ENCODE results near the gene TDO2. TPM values are rescaled to one million over a fixed set of nuclear protein-coding genes. Genes with fewer than 3 reads are reported as not detected.
"Not testable (repeated sequence)": the region's sequence is repeated elsewhere in the genome, so short reads cannot be mapped to it uniquely, and the experiment has no call there.

TDO2 gene
- total RNA-seq, 4 donors from 2014 or later, result not detected

DNA sequence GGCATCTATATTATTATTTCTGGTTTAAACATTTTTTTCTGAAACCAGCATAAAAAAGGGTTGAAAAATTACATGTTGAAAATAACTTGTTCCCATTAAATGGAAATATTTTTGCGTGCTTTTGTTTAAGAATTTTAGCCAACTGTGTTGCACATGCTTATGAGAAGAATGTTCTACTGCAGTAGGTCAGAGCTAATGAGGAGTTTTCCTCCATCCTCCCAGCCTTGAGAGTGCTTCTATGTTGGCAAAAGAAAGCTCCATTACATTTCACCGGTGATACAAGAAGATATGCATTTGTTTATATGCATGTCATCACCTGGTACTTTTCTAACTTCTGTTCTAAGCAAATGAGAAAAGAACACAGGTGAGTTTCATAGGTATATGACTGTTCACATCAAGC lies 13.6 kb upstream of the TDO2 start:
- Histone ChIP-seq H3K36me3 (no peaks in the 10 kb centered on the region), H3K4me1 (peaks cover 0 to 13% (median 0%) of the 10 kb centered on the region in 4 donors), H3K27ac (replicated peaks in 1 of 4) (no peak overlapping the region), H3K4me3 (no peak overlapping the region), H3K27me3 (no peaks in the 10 kb centered on the region), H3K9me3 (no peaks in the 10 kb centered on the region)
- intact Hi-C loops (cut with DNase I), result no loop called here
- TF ChIP-seq POLR2AphosphoS5 (IDR thresholded peaks at IDR 0.05), result no peak
- no peak for TF ChIP-seq POLR2A (IDR thresholded peaks at IDR 0.05; ENCODE audit: low read depth)
- no peak for TF ChIP-seq EP300 (IDR thresholded peaks at IDR 0.05)
- TF ChIP-seq, protein P1, sequence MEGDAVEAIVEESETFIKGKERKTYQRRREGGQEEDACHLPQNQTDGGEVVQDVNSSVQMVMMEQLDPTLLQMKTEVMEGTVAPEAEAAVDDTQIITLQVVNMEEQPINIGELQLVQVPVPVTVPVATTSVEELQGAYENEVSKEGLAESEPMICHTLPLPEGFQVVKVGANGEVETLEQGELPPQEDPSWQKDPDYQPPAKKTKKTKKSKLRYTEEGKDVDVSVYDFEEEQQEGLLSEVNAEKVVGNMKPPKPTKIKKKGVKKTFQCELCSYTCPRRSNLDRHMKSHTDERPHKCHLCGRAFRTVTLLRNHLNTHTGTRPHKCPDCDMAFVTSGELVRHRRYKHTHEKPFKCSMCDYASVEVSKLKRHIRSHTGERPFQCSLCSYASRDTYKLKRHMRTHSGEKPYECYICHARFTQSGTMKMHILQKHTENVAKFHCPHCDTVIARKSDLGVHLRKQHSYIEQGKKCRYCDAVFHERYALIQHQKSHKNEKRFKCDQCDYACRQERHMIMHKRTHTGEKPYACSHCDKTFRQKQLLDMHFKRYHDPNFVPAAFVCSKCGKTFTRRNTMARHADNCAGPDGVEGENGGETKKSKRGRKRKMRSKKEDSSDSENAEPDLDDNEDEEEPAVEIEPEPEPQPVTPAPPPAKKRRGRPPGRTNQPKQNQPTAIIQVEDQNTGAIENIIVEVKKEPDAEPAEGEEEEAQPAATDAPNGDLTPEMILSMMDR (IDR thresholded peaks at IDR 0.05), result no peak
- DNase-seq (ENCODE audit: extremely low spot score), result no peak
- WGBS, result 75% methylated on average over 2 of the region's 2 CpGs

DNA sequence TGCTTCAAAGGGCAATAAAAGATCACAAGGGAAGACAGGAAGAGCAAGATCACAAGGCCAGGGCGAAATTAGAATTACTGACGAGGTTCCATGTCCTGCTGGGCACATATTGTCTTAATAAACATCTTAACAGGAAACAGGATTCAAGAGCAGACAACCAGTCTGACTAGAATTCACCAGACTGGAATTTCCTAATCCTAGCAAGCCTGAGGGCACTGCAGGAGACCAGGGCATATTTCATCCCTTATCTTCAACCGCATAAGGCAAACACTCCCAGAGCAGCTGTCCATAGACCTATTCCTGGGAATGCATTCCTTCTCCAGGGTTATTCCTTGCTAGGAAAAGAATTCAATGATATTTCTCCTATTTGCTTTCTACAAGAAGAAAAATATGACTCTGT lies 12.4 kb upstream of the TDO2 start:
- Histone ChIP-seq H3K27me3 (no peaks in the 10 kb centered on the region), H3K9me3 (no peaks in the 10 kb centered on the region), H3K27ac (replicated peaks in 1 of 4) (no peak overlapping the region), H3K4me1 (peaks cover 0 to 13% (median 0%) of the 10 kb centered on the region in 4 donors), H3K36me3 (no peaks in the 10 kb centered on the region), H3K4me3 (no peak overlapping the region)
- intact Hi-C loops (cut with DNase I), result no loop called here
- no peak for DNase-seq (ENCODE audit: extremely low spot score)
- 82% methylated on average over 3 of the region's 3 CpGs for WGBS
- no peak for TF ChIP-seq POLR2A (IDR thresholded peaks at IDR 0.05; ENCODE audit: low read depth)
- TF ChIP-seq EP300 (IDR thresholded peaks at IDR 0.05), result no peak
- TF ChIP-seq, protein P1 (IDR thresholded peaks at IDR 0.05), result no peak
- TF ChIP-seq POLR2AphosphoS5 (IDR thresholded peaks at IDR 0.05), result no peak

DNA sequence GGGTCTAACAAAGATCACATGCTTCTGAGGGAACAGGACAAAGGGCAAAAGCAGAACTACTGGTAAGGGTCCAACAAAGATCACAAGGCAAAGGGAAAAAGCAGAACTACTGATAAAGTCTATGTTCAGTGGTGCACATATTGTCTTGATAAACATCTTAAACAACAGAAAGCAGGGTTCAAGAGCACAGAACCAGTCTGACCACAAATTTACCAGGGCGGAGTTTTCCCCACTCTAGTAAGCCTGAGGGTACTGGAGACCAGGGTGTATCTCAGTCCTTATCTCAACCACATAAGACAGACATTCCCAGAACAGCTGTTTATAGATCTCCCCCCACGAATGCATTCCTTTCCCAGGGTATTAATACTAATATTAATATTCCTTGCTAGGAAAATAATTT lies 5.1 kb upstream of the TDO2 start:
- H3K9me3 ChIP-seq; DNase-seq (ENCODE audit: extremely low spot score); H3K4me1 ChIP-seq; H3K27ac ChIP-seq (replicated peaks in 1 of 4); H3K27me3 ChIP-seq; intact Hi-C loops (cut with DNase I); H3K4me3 ChIP-seq; H3K36me3 ChIP-seq: not testable (repeated sequence)
- WGBS, result 85% methylated on average over 2 of the region's 2 CpGs

DNA sequence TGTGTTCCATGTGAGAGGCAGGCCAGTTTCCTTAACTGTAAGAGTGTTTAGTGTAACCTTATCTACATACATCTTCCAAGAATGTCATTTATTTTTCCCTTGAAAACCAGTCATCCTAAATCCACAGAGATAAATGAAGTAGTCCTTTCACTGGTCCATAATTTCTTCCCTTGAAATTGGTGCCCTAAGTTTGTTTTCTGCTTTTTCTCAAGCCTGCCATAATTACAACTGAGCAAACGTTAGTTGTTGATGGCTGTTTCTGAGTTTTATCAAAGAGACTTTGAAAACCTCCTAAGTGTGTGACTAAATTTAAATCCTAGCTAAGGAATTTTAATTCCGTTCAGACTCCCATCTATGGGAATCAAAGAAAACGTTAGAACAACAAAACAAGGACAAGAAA lies 3.6 kb upstream of the TDO2 start:
- Histone ChIP-seq H3K9me3 (no peaks in the 10 kb centered on the region), H3K36me3 (no peaks in the 10 kb centered on the region), H3K27me3 (no peaks in the 10 kb centered on the region), H3K27ac (replicated peaks in 1 of 4) (no peak overlapping the region), H3K4me1 (peaks cover 0 to 4% (median 0%) of the 10 kb centered on the region in 4 donors), H3K4me3 (no peak overlapping the region)
- WGBS, result 13% methylated on average over 3 of the region's 3 CpGs
- no peak for DNase-seq (ENCODE audit: extremely low spot score)
- intact Hi-C loops (cut with DNase I), result no loop called here
- TF ChIP-seq EP300 (IDR thresholded peaks at IDR 0.05) (no peak), POLR2AphosphoS5 (IDR thresholded peaks at IDR 0.05) (no peak), POLR2A (IDR thresholded peaks at IDR 0.05; ENCODE audit: low read depth) (no peak)
- TF ChIP-seq, protein P1 (IDR thresholded peaks at IDR 0.05), result no peak

DNA sequence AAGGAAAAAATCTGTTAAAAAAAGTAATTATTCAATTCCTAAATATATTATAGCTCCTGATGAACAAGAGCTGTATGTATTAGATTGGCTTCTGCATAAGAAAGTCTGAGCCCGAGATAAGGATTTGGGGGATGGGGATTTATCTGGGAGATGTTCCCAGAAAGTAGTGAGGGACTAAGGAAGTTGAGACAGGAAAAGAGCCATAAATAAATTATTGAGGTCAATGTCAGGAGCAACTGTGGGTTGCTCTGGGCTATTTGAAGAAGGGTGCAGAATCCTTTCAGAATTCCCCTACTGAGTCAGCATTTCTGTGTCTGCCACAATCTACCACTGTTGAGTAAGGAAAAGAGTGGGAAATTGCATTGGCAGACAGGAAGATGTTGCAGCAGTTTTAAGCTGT lies 3.1 kb upstream of the TDO2 start:
- H3K4me1 ChIP-seq, result peaks cover 0 to 4% (median 0%) of the 10 kb centered on the region in 4 donors
- H3K27ac ChIP-seq (replicated peaks in 1 of 4), result no peak overlapping the region
- no peaks in the 10 kb centered on the region for H3K9me3 ChIP-seq
- no peaks in the 10 kb centered on the region for H3K27me3 ChIP-seq
- 43% methylated on average over 1 of the region's 1 CpG for WGBS
- H3K36me3 ChIP-seq, result no peaks in the 10 kb centered on the region
- intact Hi-C loops (cut with DNase I), result no loop called here
- TF ChIP-seq, protein P1 (IDR thresholded peaks at IDR 0.05), result no peak
- no peak for TF ChIP-seq POLR2AphosphoS5 (IDR thresholded peaks at IDR 0.05)
- TF ChIP-seq EP300 (IDR thresholded peaks at IDR 0.05), result no peak
- TF ChIP-seq POLR2A (IDR thresholded peaks at IDR 0.05; ENCODE audit: low read depth), result no peak
- no peak for DNase-seq (ENCODE audit: extremely low spot score)
- no peak overlapping the region for H3K4me3 ChIP-seq
